Measurements from ENCODE around the gene SERPINB6. TPM values are rescaled to one million over a fixed set of nuclear protein-coding genes. Genes with fewer than 3 reads are reported as not detected.

The SERPINB6 gene
- total and polyA plus RNA-seq, 9 of the 15 experiments (the other 6 are each of a cell fraction or from before 2014, with no cell fraction given): 86.6 to 211 (median 143) TPM

DNA sequence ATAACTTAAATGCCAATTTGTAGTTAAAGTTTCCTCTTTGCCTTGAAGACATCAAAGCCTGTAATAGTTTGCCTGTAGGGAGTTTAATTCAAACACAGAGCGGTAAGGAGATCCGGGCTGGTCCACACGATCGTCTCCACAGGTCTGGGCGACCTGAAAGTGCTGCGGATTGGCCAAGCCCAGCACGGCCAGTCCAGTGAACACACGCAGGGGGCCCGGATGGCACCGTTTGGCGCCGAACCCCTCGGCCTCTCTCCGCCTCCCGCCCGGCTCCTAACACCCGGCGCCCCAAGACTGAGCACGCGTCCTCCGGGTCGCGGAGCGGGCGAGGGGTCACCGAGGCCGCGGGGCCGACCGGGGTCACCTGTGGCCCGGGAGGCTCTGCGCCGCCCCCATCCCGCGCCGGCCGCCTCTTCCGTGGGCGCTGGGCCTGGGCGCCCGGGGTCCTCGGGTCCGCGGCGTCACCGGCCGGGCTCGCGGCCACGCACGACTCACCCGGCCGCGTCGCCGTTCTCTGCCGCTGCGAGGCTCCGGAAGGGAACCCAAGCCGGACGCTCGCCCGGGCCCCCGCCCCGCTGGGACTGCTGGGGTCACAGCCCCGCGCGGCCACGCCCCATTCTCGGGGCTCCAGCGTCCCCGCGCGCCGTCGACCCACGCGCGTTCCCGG lies 481 bp downstream of the SERPINB6 start (continued):
- TF ChIP-seq, protein P1, sequence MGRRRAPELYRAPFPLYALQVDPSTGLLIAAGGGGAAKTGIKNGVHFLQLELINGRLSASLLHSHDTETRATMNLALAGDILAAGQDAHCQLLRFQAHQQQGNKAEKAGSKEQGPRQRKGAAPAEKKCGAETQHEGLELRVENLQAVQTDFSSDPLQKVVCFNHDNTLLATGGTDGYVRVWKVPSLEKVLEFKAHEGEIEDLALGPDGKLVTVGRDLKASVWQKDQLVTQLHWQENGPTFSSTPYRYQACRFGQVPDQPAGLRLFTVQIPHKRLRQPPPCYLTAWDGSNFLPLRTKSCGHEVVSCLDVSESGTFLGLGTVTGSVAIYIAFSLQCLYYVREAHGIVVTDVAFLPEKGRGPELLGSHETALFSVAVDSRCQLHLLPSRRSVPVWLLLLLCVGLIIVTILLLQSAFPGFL (CRISPR knock-in tag; IDR thresholded peaks at IDR 0.05): no peak
- TF ChIP-seq SRSF1 (IDR thresholded peaks at IDR 0.05; ENCODE audit: low read depth, low read length) (no peak), SIN3B (IDR thresholded peaks at IDR 0.05; ENCODE audit: low read depth) (peak; percentile 67), TEAD2 (tag; IDR thresholded peaks at IDR 0.05) (no peak), NELFE (IDR thresholded peaks at IDR 0.05; ENCODE audit: insufficient read depth, insufficient read length) (no peak), MED1 (CRISPR knock-in tag; IDR thresholded peaks at IDR 0.05; ENCODE audit: borderline replicate concordance) (no peak; the same call in 1 of the 2 replicates), IRF2 (CRISPR knock-in tag; IDR thresholded peaks at IDR 0.05) (no peak), DMBX1 (CRISPR knock-in tag; IDR thresholded peaks at IDR 0.05; ENCODE audit: borderline replicate concordance) (peak; percentile 54; the same call in 1 of the 2 replicates), ZNF347 (CRISPR knock-in tag; IDR thresholded peaks at IDR 0.05; ENCODE audit: low read depth) (no peak), RBM34 (IDR thresholded peaks at IDR 0.05; ENCODE audit: borderline replicate concordance, insufficient read depth, low read length) (no peak), CHD2 (IDR thresholded peaks at IDR 0.05; ENCODE audit: low read depth, low read length) (no peak), HDAC1 (IDR thresholded peaks at IDR 0.05) (no peak), MTA3 (IDR thresholded peaks at IDR 0.05; ENCODE audit: borderline replicate concordance) (no peak; the same call in 1 of the 2 replicates), HDAC2 (IDR thresholded peaks at IDR 0.05) (no peak), KAT2B (IDR thresholded peaks at IDR 0.05; ENCODE audit: low read depth, low read length) (no peak), NCOR1 (IDR thresholded peaks at IDR 0.05) (no peak), TCFL5 (CRISPR knock-in tag; conservative IDR thresholded peaks at IDR 0.05) (no peak), NBN (IDR thresholded peaks at IDR 0.05; ENCODE audit: low read depth) (no peak), MCM5 (IDR thresholded peaks at IDR 0.05; ENCODE audit: low read depth) (no peak)
- TF ChIP-seq, protein P2, sequence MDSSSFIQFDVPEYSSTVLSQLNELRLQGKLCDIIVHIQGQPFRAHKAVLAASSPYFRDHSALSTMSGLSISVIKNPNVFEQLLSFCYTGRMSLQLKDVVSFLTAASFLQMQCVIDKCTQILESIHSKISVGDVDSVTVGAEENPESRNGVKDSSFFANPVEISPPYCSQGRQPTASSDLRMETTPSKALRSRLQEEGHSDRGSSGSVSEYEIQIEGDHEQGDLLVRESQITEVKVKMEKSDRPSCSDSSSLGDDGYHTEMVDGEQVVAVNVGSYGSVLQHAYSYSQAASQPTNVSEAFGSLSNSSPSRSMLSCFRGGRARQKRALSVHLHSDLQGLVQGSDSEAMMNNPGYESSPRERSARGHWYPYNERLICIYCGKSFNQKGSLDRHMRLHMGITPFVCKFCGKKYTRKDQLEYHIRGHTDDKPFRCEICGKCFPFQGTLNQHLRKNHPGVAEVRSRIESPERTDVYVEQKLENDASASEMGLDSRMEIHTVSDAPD (CRISPR knock-in tag; IDR thresholded peaks at IDR 0.05): no peak
- TF ChIP-seq, protein P3, sequence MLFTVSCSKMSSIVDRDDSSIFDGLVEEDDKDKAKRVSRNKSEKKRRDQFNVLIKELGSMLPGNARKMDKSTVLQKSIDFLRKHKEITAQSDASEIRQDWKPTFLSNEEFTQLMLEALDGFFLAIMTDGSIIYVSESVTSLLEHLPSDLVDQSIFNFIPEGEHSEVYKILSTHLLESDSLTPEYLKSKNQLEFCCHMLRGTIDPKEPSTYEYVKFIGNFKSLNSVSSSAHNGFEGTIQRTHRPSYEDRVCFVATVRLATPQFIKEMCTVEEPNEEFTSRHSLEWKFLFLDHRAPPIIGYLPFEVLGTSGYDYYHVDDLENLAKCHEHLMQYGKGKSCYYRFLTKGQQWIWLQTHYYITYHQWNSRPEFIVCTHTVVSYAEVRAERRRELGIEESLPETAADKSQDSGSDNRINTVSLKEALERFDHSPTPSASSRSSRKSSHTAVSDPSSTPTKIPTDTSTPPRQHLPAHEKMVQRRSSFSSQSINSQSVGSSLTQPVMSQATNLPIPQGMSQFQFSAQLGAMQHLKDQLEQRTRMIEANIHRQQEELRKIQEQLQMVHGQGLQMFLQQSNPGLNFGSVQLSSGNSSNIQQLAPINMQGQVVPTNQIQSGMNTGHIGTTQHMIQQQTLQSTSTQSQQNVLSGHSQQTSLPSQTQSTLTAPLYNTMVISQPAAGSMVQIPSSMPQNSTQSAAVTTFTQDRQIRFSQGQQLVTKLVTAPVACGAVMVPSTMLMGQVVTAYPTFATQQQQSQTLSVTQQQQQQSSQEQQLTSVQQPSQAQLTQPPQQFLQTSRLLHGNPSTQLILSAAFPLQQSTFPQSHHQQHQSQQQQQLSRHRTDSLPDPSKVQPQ (CRISPR knock-in tag; IDR thresholded peaks at IDR 0.05; ENCODE audit: borderline replicate concordance): no peak
- TF ChIP-seq, protein P4, sequence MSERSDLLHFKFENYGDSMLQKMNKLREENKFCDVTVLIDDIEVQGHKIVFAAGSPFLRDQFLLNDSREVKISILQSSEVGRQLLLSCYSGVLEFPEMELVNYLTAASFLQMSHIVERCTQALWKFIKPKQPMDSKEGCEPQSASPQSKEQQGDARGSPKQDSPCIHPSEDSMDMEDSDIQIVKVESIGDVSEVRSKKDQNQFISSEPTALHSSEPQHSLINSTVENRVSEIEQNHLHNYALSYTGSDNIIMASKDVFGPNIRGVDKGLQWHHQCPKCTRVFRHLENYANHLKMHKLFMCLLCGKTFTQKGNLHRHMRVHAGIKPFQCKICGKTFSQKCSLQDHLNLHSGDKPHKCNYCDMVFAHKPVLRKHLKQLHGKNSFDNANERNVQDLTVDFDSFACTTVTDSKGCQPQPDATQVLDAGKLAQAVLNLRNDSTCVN (CRISPR knock-in tag; IDR thresholded peaks at IDR 0.05): no peak
- TF ChIP-seq, protein P5, sequence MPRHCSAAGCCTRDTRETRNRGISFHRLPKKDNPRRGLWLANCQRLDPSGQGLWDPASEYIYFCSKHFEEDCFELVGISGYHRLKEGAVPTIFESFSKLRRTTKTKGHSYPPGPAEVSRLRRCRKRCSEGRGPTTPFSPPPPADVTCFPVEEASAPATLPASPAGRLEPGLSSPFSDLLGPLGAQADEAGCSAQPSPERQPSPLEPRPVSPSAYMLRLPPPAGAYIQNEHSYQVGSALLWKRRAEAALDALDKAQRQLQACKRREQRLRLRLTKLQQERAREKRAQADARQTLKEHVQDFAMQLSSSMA (CRISPR knock-in tag; IDR thresholded peaks at IDR 0.05): no peak

All from K562 (cell line).